Esophagus muscularis mucosa (tissue), 4 donors: ENCODE results near the gene IGLL5. TPM values are rescaled to one million over a fixed set of nuclear protein-coding genes. Genes with fewer than 3 reads are reported as not detected.

ENCODE experiments used
- DNase-seq: peaks from one replicate; pipeline ENCODE4 v3.0.0-alpha.2; 2017; ENCODE audit errors: extremely low spot score
- H3K27ac ChIP-seq, 4 donors: fragments of 200-600 bp; sonication (generic); replicated peaks in 1 of 4; 1 replicate in 3 of 4; 2 replicates in 1 of 4; pipeline ENCODE4 v1.5.1; 2016 to 2019; ENCODE audit warnings: mild to moderate bottlenecking in 1 of 4
- H3K27me3 ChIP-seq, 4 donors: fragments of 200-600 bp; sonication (generic); one replicate each; pipeline versions ENCODE4 v1.5.1 to v1.6.0; 2016 to 2019
- H3K36me3 ChIP-seq, 4 donors: fragments of 200-600 bp; sonication (generic); one replicate each; pipeline ENCODE4 v1.5.1; 2016 to 2019
- H3K4me1 ChIP-seq, 4 donors: fragments of 200-600 bp; sonication (generic); one replicate each; pipeline ENCODE4 v1.5.1; 2016 to 2019
- H3K4me3 ChIP-seq, 4 donors: fragments of 200-600 bp; sonication (generic); 1 replicate in 2 of 4; 2 replicates in 2 of 4; pipeline ENCODE4 v1.5.1; 2016 to 2019; ENCODE audit warnings: mild to moderate bottlenecking in 4 of 4, moderate library complexity in 1 of 4
- H3K9me3 ChIP-seq, 4 donors: fragments of 200-600 bp; sonication (generic); 1 replicate in 3 of 4; 2 replicates in 1 of 4; pipeline ENCODE4 v1.5.1; 2016 to 2019
- EP300 ChIP-seq: sonication (generic); formaldehyde crosslinking; IDR thresholded peaks from one replicate; pipeline ENCODE4 v1.6.1; 2017; ENCODE audit warnings: antibody characterized with exemption
- POLR2A ChIP-seq: fragments of 450-650 bp; IDR thresholded peaks from one replicate; pipeline ENCODE4 v1.6.1; 2017; ENCODE audit warnings: antibody characterized with exemption, moderate library complexity, mild to moderate bottlenecking, low read depth
- POLR2AphosphoS5 ChIP-seq, 2 donors: sonication (generic); formaldehyde crosslinking; IDR thresholded peaks; one replicate each; pipeline ENCODE4 v1.6.1; 2017; ENCODE audit warnings: antibody characterized with exemption in 2 of 2
- WGBS: methylation state at CpG from one replicate; pipeline ENCODE4 v1.1.5; 2018; 5-methylcytosine and 5-hydroxymethylcytosine counted together
- intact Hi-C: fragments of 100-400 bp; cut with DNase I; formaldehyde crosslinking; loops from one replicate; pipeline ENCODE4 v1.15.1; 2023
- total RNA-seq, 4 donors: library from RNA; depleted of rRNA; stranded (reverse); fragments of >200 nt; gene quantifications; one replicate each; pipeline versions ENCODE4 v1.1.0 to v1.2.1, GENCODE V29; 2016
- TF ChIP-seq, protein P1 (sequence below), 3 experiments: fragments of 200-600 bp in 2 of 3; fragments of 450-650 bp in 1 of 3; sonication (generic) in 2 of 3; IDR thresholded peaks; one replicate each; pipeline ENCODE4 v1.5.1; 2017 to 2019; ENCODE audit warnings: antibody characterized with exemption in 3 of 3, mild to moderate bottlenecking in 2 of 3, moderate library complexity in 1 of 3

The IGLL5 gene
- total RNA-seq, 4 donors from 2014 or later, result 0.39 to 1.3 (median 0.80) TPM; not detected in 1

DNA sequence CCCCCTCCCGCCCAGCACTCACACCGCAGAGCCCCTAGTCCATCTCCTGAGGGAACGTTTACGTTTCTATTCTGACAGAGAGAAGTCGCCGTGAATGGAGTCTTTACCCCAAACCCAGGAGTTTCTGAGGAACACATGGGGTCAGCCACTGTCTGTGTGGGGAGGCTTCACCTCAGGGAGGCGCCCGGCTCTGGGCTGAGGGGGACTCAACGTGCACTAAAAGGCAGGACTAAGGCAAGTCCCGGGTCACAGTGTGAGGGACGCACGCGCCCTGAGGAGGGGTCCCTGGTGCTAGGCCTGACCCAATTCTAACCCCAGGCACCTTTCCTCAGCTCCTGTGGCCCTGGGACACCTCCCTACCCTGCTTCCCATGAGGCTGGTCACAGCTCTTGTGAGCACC lies 32.5 kb upstream of the IGLL5 start:
- Histone ChIP-seq H3K4me3 (no peak overlapping the region), H3K4me1 (no peaks in the 10 kb centered on the region), H3K27me3 (peaks cover 0 to 58% (median 0%) of the 10 kb centered on the region in 4 donors), H3K27ac (no peak overlapping the region), H3K9me3 (no peaks in the 10 kb centered on the region), H3K36me3 (no peaks in the 10 kb centered on the region)
- intact Hi-C loops, result no loop called here
- WGBS, result 58% methylated on average over 12 of the region's 13 CpGs
- peak; percentile 66 for DNase-seq
- TF ChIP-seq, protein P1, sequence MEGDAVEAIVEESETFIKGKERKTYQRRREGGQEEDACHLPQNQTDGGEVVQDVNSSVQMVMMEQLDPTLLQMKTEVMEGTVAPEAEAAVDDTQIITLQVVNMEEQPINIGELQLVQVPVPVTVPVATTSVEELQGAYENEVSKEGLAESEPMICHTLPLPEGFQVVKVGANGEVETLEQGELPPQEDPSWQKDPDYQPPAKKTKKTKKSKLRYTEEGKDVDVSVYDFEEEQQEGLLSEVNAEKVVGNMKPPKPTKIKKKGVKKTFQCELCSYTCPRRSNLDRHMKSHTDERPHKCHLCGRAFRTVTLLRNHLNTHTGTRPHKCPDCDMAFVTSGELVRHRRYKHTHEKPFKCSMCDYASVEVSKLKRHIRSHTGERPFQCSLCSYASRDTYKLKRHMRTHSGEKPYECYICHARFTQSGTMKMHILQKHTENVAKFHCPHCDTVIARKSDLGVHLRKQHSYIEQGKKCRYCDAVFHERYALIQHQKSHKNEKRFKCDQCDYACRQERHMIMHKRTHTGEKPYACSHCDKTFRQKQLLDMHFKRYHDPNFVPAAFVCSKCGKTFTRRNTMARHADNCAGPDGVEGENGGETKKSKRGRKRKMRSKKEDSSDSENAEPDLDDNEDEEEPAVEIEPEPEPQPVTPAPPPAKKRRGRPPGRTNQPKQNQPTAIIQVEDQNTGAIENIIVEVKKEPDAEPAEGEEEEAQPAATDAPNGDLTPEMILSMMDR (IDR thresholded peaks at IDR 0.05), result no peak

DNA sequence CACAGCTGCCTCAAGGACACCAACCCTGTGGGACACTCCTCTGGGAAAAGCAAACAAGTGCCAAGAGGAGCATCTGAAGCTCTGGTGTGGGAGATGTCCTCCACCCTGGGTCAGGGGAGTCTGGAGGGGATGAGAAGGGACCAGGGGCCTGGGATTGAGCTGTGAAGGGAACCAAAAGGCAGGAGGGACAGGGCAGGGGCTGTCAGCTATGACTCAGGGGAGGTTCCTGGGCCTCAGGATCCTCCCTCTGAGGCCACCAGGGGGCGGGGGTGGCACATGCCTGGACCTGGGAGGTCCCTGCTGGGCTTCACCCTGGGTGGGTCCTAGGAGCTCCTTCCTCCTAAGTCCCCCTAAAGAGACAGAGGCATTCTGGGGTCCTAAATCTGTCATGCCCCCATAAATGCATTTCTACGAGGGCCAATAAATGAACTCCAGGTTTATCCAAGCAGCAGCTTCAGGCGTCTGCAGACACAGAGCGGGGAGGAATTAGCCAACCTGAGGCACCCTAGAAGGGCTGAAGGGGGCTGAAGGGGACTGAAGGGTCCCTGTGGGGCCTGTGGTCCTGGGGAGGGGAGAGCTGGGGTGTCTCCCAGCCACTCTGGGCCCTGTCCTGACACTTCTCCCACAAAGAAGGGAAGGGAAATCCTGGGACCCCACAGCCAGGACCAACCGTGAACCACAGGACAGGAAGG lies 31.9 kb upstream of the IGLL5 start:
- Histone ChIP-seq H3K4me1 (no peaks in the 10 kb centered on the region), H3K27me3 (peaks cover 0 to 58% (median 0%) of the 10 kb centered on the region in 4 donors), H3K27ac (no peak overlapping the region), H3K9me3 (no peaks in the 10 kb centered on the region), H3K36me3 (no peaks in the 10 kb centered on the region), H3K4me3 (no peak overlapping the region)
- intact Hi-C loops, result no loop called here
- TF ChIP-seq, protein P1 (IDR thresholded peaks at IDR 0.05), result peak in 1 of 3 experiments; percentile 34
- no peak for TF ChIP-seq POLR2AphosphoS5 (IDR thresholded peaks at IDR 0.05)
- DNase-seq, result peak; percentile 86
- 68% methylated on average over 4 of the region's 5 CpGs for WGBS

DNA sequence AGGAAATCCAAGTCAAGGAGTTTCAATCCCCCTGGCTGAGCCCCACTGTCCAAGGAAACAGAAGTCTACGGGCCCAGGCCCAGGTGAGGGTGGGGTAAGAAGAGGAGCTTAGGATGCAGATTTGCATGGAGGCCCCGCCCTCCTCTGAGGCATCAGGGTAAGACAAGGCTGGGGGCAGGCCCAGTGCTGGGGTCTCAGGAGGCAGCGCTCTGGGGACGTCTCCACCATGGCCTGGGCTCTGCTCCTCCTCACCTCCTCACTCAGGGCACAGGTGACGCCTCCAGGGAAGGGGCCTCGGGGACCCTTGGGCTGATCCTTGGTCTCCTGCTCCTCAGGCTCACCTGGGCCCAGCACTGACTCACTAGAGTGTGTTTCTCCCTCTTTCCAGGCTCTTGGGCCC lies 31.3 kb upstream of the IGLL5 start:
- Histone ChIP-seq H3K4me1 (no peaks in the 10 kb centered on the region), H3K27ac (no peak overlapping the region), H3K9me3 (no peaks in the 10 kb centered on the region), H3K27me3 (peaks cover 0 to 54% (median 0%) of the 10 kb centered on the region in 4 donors), H3K36me3 (no peaks in the 10 kb centered on the region), H3K4me3 (no peak overlapping the region)
- 100% methylated on average over 1 of the region's 6 CpGs for WGBS
- peak; percentile 75 for DNase-seq
- intact Hi-C loops, result no loop called here
- TF ChIP-seq, protein P1 (IDR thresholded peaks at IDR 0.05), result no peak
- TF ChIP-seq EP300 (no peak), POLR2AphosphoS5 (IDR thresholded peaks at IDR 0.05) (no peak), POLR2A (no peak)

DNA sequence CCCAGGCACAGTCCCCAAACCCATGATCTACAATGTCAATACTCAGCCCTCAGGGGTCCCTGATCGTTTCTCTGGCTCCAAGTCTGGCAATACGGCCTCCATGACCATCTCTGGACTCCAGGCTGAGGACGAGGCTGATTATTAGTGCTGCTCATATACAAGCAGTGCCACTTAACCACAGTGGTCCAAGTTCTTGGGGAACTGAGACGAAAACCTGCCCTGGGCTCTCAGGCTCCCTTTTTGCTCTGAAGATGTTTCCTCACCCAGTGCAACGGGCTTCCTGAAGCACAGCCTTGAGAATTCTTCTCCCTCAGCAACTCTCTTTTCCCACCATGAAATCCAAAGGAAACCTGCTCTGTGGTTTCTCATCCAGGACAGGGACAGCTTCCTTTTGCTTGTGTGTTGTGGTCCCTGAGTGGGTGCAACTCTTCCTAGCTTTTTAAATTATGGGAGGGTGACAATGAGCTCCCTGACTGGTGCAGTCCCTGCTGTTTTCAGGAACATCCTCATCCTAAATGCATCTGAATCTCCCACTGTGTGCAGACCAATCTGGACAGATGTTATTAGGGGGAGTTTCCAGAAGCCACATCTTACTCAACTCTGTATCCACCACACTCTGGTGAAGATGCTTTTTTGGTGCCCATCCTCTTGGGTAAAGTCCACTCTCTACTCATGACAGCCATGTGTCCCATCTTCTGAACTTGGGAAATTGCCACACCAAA lies 30.6 kb upstream of the IGLL5 start:
- H3K36me3 ChIP-seq, result no peaks in the 10 kb centered on the region
- WGBS, result 89% methylated on average over 2 of the region's 5 CpGs
- DNase-seq, result peak; percentile 55
- intact Hi-C loops, result no loop called here
- TF ChIP-seq, protein P1 (IDR thresholded peaks at IDR 0.05), result no peak
- no peak for TF ChIP-seq POLR2A
- TF ChIP-seq EP300, result no peak
- no peak for TF ChIP-seq POLR2AphosphoS5 (IDR thresholded peaks at IDR 0.05)
- H3K27me3 ChIP-seq, result peaks cover 0 to 49% (median 0%) of the 10 kb centered on the region in 4 donors
- no peak overlapping the region for H3K27ac ChIP-seq
- H3K4me1 ChIP-seq, result no peaks in the 10 kb centered on the region
- H3K9me3 ChIP-seq, result no peaks in the 10 kb centered on the region
- no peak overlapping the region for H3K4me3 ChIP-seq
